ENCODE measurements around the gene TNKS2. TPM values are rescaled to one million over a fixed set of nuclear protein-coding genes. Genes with fewer than 3 reads are reported as not detected.
A peak's percentile ranks its signal among the peaks of the same experiment; 100 is the strongest.

The TNKS2 gene
- total RNA-seq, 2 donors from 2014 or later, result 38.5 to 43.2 TPM

GRCh38 chr10:91798649-91799611 lies 704 bp downstream of the TNKS2 start:
- peak overlapping the region; percentile 90 to 98 for H3K27ac ChIP-seq
- no peaks in the 10 kb centered on the region for H3K4me1 ChIP-seq (replicated peaks)
- H3K36me3 ChIP-seq, result no peaks in the 10 kb centered on the region
- no peaks in the 10 kb centered on the region for H3K9me3 ChIP-seq
- H3K4me3 ChIP-seq, result peak overlapping the region; percentile 87 to 99
- TF ChIP-seq POLR2A (IDR thresholded peaks at IDR 0.05) (no peak), CTCF (IDR thresholded peaks at IDR 0.05) (no peak), POLR2AphosphoS5 (IDR thresholded peaks at IDR 0.05) (peak; percentile 43)
- no peaks in the 10 kb centered on the region for H3K27me3 ChIP-seq (replicated peaks; ENCODE audit: insufficient read depth)
- DNase-seq (ENCODE audit: low spot score), result peak; percentile 22
- intact Hi-C loops (cut with DNase I), result loop anchor here (10.0 kb wide), 2 partner anchors 126 to 164 kb away; partner anchors contain the start of genes BTAF1 and PPP1R3C
- WGBS, result under 1% methylated on average over 18 of the region's 54 CpGs

DNA sequence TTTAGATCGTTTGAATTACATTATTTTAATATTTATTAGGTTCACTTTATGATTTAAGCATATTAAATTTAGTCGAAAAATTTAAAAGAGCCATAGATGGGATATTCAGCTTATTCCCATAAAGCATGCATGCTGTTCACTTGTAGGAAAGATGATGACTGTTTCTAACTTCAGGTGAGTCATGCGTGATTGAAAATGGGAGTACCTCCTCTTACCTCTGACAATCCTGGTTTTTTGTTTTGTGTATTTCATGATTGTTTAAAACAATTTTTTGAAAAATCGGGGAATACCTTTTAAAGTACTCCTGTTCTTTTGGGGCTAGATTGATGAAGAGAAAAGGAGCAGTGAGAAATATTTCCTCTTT lies 1.4 kb downstream of the TNKS2 start:
- Histone ChIP-seq H3K9me3 (no peaks in the 10 kb centered on the region), H3K4me3 (peak overlapping the region; percentile 87 to 99), H3K4me1 (replicated peaks) (peaks cover 2% of the 10 kb centered on the region), H3K36me3 (no peaks in the 10 kb centered on the region), H3K27me3 (replicated peaks; ENCODE audit: insufficient read depth) (no peaks in the 10 kb centered on the region), H3K27ac (peak overlapping the region; percentile 90 to 98)
- DNase-seq (ENCODE audit: low spot score), result no peak
- intact Hi-C loops (cut with DNase I), result loop anchor here (10.0 kb wide), 2 partner anchors 125 to 165 kb away; partner anchors contain the start of genes BTAF1 and PPP1R3C
- TF ChIP-seq CTCF (IDR thresholded peaks at IDR 0.05) (no peak), POLR2A (IDR thresholded peaks at IDR 0.05) (no peak), POLR2AphosphoS5 (IDR thresholded peaks at IDR 0.05) (no peak)
- WGBS, result 16% methylated on average over 4 of the region's 4 CpGs

GRCh38 chr10:91800182-91800581 lies 2.0 kb downstream of the TNKS2 start:
- Histone ChIP-seq H3K4me3 (peak overlapping the region; percentile 87 to 99), H3K27ac (no peak overlapping the region), H3K27me3 (replicated peaks; ENCODE audit: insufficient read depth) (no peaks in the 10 kb centered on the region), H3K4me1 (replicated peaks) (peaks cover 3% of the 10 kb centered on the region), H3K9me3 (no peaks in the 10 kb centered on the region), H3K36me3 (no peaks in the 10 kb centered on the region)
- no peak for DNase-seq (ENCODE audit: low spot score)
- no peak for TF ChIP-seq POLR2A (IDR thresholded peaks at IDR 0.05)
- TF ChIP-seq CTCF (IDR thresholded peaks at IDR 0.05), result no peak
- no peak for TF ChIP-seq POLR2AphosphoS5 (IDR thresholded peaks at IDR 0.05)
- intact Hi-C loops (cut with DNase I), result no loop called here
- 26% methylated on average over 5 of the region's 5 CpGs for WGBS

DNA sequence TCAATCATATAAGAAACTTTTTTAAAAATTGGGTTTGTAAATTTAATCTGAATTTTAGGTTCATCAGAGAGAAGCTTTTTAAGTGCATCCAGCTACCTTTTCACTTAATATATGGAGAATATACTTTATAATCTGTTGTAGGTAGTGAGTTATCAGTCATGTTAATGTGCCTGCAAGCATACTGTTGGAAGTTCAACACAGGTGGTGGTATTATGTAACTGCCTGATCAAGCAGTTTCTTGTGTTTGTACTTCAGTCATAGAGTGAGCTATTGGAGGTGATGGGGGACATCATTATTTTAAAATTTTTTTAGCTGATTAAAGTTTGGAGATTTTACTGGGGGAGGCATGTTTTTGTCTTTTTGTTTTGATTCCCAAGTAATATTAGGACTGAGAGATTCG lies 2.5 kb downstream of the TNKS2 start:
- no peak for TF ChIP-seq POLR2A (IDR thresholded peaks at IDR 0.05)
- TF ChIP-seq CTCF (IDR thresholded peaks at IDR 0.05), result no peak
- no peak for TF ChIP-seq POLR2AphosphoS5 (IDR thresholded peaks at IDR 0.05)
- Histone ChIP-seq H3K9me3 (no peaks in the 10 kb centered on the region), H3K4me3 (no peak overlapping the region), H3K27me3 (replicated peaks; ENCODE audit: insufficient read depth) (no peaks in the 10 kb centered on the region), H3K27ac (no peak overlapping the region), H3K36me3 (no peaks in the 10 kb centered on the region), H3K4me1 (replicated peaks) (peaks cover 6% of the 10 kb centered on the region)
- WGBS, result 82% methylated on average over 1 of the region's 1 CpG
- no peak for DNase-seq (ENCODE audit: low spot score)
- intact Hi-C loops (cut with DNase I), result no loop called here

All from prostate gland (tissue), 2 donors.